COLO668 (cell line): Measurements from ENCODE around the gene PDGFC.

Experiments used
- DNase-seq: peaks from one replicate; lab custom pipeline; 2025; ENCODE audit not compliant: unreplicated experiment; lab: John Stamatoyannopoulos, UW

The PDGFC gene

DNA sequence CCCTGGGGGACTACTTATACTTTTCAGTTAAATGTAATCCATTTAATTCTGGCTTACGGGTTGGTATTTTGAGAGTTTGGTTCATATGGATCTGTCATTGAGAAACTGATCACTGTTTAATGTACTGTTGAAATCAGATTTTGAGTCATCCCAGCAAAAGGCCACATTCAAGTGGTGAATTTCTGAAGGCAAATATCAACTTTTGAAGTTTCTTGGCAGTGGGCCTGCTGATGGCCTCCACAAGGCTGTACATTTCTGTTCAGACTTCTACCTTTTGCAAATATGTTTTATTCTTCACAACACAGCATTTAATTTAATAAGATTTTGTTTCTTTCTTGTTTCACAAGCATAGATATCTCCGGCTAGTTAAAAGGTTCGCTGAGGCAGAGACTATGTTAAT, 138.7 kb downstream of the PDGFC start:
- no peak for DNase-seq

- no peak for DNase-seq
Measured at GRCh38 chr4:156830351-156830750, 141.2 kb downstream of the PDGFC start.

GRCh38 chr4:156829201-156829873, 142.3 kb downstream of the PDGFC start:
- no peak for DNase-seq

DNA sequence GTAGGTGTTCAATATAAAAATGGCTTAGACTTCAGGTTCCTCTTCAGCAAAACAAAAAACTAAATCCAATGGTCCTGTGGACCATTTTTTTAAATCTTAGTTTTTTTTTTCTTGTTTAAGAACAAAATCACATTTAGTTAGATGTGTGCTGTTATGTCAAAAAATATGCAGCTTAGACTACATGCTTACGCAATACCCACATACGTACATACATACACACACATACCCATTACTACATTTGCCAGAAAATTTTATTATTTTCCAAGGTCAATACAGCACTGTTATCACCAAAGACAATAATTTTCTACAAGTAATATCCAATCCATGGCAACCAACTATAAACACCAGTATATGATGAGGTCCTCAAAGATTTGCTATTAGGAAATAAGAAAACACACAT, 144.1 kb downstream of the PDGFC start:
- DNase-seq = no peak

DNA sequence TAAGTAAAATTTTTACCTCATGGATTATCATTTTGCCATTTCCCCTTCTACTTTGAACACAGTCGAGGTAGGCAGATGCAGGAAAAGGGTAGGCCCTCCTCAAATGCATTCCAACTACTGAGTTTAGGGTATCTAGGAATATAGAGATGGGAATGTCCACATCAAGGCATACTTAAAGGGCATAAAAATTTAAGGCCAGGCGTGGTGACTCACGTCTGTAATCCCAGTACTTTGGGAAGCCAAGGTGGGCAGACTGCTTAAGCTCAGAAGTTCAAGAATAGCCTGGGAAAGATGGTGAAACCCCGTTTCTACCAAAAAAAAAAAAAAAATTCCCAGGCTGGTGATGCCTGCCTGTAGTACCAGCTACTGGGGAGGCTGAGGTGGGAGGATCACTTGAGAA, 146.5 kb downstream of the PDGFC start:
- DNase-seq = no peak

DNA sequence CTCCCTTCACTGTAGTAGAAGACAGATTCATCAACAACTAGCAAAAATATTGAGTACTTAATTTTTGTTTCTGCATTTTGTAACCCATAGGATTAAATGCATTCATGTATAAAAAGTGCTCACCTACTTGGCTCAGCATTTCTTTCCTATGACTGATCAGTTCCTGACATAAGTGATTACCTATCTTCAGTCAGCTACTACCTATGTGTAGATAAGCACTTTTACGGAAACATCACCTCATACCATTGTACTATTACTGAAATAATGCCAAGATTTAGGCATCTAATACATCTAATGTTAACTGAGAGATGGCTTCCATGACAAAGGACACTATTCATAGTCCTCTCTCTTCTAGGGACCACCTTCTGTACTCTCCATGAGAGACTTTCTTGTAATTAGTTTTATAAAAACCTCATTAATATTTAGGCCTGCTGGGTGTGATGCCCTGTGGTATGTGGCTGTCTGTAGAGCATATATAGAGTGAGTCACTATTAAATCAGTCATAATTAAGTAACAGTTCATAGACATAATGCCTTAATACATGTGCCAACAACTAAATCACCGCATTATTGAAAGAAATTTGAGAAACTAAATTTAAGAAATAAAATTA, 147.0 kb downstream of the PDGFC start:
- DNase-seq = no peak

DNA sequence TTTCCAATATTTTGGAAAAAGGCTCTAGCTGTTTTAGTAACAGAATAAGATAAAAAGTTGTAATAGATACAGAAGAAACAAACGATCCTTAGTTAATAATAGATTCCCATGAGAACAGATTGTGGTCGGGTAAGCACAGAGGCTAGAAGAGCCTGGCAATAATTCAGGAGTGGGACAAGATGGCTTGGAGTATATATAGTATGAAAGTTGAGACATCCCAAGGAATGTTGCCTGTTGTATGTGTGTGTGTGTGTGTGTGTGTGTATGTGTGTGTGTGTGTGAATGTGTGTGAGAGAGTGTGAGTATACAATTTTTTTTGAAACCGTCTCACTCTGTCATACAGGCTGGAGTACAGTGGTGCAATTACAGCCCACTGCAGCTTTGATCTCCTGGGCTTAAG, 150.7 kb downstream of the PDGFC start:
- no peak for DNase-seq

GRCh38 chr4:156816360-156816755, 155.2 kb downstream of the PDGFC start:
- DNase-seq = no peak

DNA sequence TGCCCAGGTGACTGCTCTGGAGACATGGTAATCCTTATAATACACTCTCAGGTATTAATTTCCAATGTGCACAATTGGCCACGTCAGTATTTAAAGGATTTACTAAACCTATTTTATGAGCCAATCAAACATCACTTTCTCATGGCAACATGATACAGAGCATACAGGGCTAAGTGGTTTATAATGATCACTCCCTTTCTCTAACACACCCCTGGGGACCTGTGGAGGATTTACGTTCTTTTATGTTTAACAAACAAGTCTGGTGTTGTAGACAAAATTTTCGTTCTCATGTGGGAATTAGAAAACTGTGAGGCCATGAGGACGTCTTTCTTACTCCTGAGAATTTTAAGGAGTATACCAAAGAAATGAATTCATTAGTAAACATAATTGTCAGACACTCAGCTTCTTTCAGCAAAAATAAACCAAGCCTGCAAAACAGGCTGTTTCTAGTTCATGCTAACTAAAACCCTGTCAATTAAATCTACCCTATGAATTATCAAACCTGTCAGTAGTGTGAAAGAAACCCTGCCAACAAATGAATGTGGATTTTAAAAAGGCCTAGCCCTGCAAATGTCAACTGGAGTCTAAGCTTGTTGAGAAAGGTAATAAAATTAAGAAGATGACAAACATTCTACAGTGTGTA, 155.8 kb downstream of the PDGFC start:
- peak; percentile 49 for DNase-seq

- DNase-seq = no peak
Measured at GRCh38 chr4:156811963-156812362, 159.6 kb downstream of the PDGFC start.

- DNase-seq = no peak
Measured at GRCh38 chr4:156811286-156811685, 160.3 kb downstream of the PDGFC start.

- DNase-seq = no peak
Measured at GRCh38 chr4:156805696-156806095, 165.9 kb downstream of the PDGFC start.

- DNase-seq = no peak
Measured at GRCh38 chr4:156803056-156803455, 168.5 kb downstream of the PDGFC start.

- DNase-seq = no peak
Measured at GRCh38 chr4:156800463-156800862, 171.1 kb downstream of the PDGFC start.

DNA sequence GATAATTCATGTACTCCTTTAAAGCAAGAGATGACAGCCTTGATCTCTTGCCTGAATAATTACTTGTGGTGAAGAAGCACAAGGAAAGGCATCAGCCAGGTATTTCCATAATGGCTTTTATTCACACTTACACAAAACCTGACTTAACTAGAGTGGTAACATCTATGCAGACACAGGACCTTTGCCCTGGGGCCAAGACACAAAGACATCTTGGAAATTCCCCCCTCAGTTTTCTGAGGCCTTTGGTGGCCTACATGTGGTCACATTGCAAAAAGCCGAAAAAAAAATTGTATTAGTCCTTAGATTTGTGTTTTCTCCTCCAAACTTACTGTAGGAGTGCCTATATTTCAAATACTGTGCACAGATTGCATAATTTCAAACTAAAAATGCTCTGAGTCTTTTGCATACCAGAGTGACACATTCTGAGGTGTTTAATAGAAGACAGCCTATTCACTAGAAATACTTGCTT, 172.4 kb downstream of the PDGFC start:
- DNase-seq = no peak

DNA sequence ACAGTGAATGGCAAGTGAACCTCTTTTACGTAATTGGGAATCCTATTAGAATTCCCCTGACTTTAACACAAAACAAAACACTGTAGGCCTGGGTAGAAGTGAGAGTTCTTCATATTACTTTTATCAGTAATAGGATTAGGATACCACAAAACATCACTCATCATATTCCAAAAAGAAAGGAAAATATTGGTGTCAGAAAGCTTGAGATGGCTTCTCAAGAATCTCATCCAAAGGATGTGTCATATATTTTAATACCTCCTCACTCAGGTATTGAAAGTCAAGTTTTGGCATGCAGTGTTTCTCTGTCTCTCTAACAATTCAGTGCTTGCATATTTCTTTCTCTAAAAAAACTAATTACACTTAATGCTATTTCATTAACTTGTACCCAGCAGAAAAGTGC, 173.2 kb downstream of the PDGFC start:
- no peak for DNase-seq

DNA sequence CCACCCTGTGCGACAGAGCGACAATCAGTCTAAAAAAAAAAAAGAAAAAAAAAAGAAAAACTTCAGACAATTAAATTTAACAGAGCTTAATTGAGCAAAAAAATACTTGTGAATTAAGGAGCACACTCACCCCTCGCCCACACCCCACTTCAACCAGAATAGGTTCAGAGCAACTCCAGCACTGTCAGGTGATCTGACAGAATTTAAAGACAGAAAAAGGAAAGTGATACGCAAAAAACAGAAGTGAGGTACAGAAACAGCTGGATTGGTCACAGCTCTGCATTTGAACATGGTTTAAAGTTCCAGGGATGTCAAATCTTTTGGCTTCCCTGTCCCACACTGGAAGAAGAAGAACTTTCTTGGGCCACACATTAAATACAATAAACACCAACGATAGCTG, 174.4 kb downstream of the PDGFC start:
- DNase-seq = no peak

DNA sequence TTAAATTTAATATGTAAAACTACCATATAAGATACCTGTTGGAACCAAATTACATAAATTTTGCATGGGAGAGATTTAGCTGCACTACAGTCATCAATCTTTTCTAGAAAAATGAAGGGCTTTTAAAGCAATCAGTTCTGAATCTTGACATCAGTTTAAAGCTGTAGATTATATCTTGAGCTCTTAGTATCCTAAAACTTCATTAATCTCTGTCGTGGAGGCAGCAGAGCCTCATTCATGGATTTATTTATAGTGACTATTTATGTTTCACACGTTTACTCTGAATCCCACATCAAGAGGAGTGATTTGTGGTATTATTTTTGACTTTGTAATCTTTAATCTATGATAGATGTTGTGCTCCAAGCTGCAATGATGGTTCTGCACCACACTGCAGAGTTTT, 175.9 kb downstream of the PDGFC start:
- no peak for DNase-seq

DNA sequence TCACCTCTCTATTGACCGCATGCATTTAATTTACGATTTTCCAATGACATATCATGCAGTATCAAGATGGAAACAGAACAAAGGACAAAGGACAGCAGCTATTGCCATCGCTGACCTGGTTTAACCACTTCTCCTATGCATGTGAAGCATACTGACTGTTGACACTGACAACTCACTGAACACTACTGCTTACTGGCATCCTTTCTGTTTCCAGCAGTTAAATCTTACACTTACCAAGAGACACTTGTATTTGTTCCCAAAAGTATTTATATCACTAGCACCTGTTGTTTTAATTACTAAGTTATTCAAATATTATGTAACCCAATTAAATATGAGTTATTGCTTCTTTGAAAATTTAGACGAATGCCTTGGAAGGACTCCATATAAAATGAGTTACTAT, 176.7 kb downstream of the PDGFC start:
- no peak for DNase-seq

- no peak for DNase-seq
Measured at GRCh38 chr4:156792462-156793085, 179.0 kb downstream of the PDGFC start.

DNA sequence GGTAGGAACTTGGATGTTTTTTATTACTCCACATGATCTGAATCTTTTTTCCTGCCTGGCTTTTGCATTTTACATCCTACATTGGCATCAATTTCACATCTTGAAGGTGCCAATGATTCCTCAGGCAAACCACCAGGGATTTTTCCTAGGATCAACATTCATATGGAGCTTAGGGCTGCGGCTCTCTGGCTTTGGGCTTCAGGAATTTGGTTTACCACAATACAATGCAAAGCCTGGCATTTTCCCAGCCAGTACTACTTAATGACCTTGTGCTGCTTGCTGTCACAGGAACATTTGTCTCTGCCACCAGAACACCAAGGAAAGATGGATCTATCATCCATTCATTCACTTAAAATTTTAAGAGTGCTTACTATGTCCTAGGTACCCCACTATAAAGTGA, 180.7 kb downstream of the PDGFC start:
- DNase-seq = no peak

DNA sequence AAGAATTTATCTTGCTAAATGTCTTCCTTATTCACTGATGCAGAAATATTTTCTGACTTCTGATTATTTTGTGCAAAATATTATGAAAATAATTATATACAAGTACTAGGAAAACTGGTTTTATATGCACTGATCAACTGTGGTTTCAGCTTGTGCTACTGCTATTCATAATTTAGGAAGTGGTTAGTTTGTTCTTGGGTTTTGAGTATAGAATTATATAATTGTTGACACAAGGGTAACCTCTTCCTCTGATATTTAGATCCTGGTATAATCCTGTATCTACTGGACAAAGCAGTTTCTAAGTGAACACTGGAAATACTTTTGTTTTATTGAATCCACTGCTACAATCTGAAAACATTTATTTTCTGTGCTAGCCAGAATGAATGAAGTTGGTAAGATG, 182.8 kb downstream of the PDGFC start:
- no peak for DNase-seq
